NCI-H2107 treated with DMSO at 0.1 percent for 48 hours (cell line): ENCODE data around the gene TMEM213.

ENCODE experiments used
- DNase-seq: peaks from one replicate; lab custom pipeline; 2025; ENCODE audit not compliant: unreplicated experiment; lab: John Stamatoyannopoulos, UW

The TMEM213 gene

GRCh38 chr7:138873220-138873892 lies 75.6 kb downstream of the TMEM213 start:
- no peak for DNase-seq

GRCh38 chr7:138875794-138876193 lies 78.0 kb downstream of the TMEM213 start:
- no peak for DNase-seq

- no peak for DNase-seq
Measured at GRCh38 chr7:138876326-138876725, 78.5 kb downstream of the TMEM213 start.

GRCh38 chr7:138878051-138878450 lies 80.3 kb downstream of the TMEM213 start:
- no peak for DNase-seq

GRCh38 chr7:138878856-138879255 lies 81.1 kb downstream of the TMEM213 start:
- no peak for DNase-seq

- DNase-seq: no peak
Measured at GRCh38 chr7:138879356-138879755, 81.6 kb downstream of the TMEM213 start.

- DNase-seq: no peak
Measured at GRCh38 chr7:138880881-138881578, 83.2 kb downstream of the TMEM213 start.

- DNase-seq: no peak
Measured at GRCh38 chr7:138881579-138882188, 83.9 kb downstream of the TMEM213 start.

GRCh38 chr7:138882249-138882648 lies 84.5 kb downstream of the TMEM213 start:
- no peak for DNase-seq

GRCh38 chr7:138885383-138886147 lies 87.8 kb downstream of the TMEM213 start:
- no peak for DNase-seq

- peak; percentile 84 for DNase-seq
Measured at GRCh38 chr7:138886501-138886917, 88.7 kb downstream of the TMEM213 start.

GRCh38 chr7:138887085-138887710 lies 89.4 kb downstream of the TMEM213 start:
- no peak for DNase-seq
